ENCODE results near the gene CACNB4. TPM values are rescaled to one million over a fixed set of nuclear protein-coding genes. Genes with fewer than 3 reads are reported as not detected.

CACNB4 gene
- total and polyA plus RNA-seq, 2 of the 4 experiments (the other 2 are of a cell fraction): 0.12 to 0.36 TPM

DNA sequence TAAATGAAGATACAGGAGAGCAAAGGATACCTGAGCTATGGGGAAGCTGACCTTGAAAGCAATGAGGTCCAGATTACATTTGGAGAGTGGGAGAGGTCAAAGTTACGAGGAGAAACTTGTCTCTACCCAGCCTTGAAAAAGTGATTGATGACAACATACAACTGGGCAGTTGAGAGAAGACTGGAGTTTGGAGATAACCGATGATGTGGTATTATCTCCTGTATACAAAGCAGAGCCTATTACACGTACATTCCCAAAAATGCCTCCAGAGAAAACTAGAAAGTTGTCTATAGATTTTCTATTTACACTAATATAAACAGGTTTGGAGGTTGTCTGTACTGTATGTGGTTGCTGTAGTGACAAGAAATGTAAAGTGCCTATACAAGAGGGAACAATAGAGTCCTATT, 299.0 kb downstream of the CACNB4 start:
- H4K20me1 ChIP-seq (ENCODE audit: insufficient read depth, low read length): no peaks in the 10 kb centered on the region; the same call in 1 of the 2 replicates
- H3K14ac ChIP-seq (replicated peaks; ENCODE audit: low read depth, low read length): no peak overlapping the region
- H3K9me3 ChIP-seq (ENCODE audit: control insufficient read depth, insufficient read depth, low read length): no peaks in the 10 kb centered on the region
- no peaks in the 10 kb centered on the region for H3K4me1 ChIP-seq (ENCODE audit: control insufficient read depth, insufficient read depth, low read length)
- no peak overlapping the region for H3K23ac ChIP-seq (ENCODE audit: low read depth, low read length)
- H3K27me3 ChIP-seq (ENCODE audit: control insufficient read depth, insufficient read depth, low read length): no peaks in the 10 kb centered on the region
- no peak overlapping the region for H2BK120ac ChIP-seq (ENCODE audit: low read depth, low read length)
- H3K36me3 ChIP-seq (ENCODE audit: control insufficient read depth, insufficient read depth, low read length): peaks cover 2% of the 10 kb centered on the region; the same call in 1 of the 2 replicates
- ChIA-PET CTCF (no interaction called here), POLR2A (ENCODE audit: unreplicated experiment) (no interaction called here)
- no peak overlapping the region for H3K4me2 ChIP-seq (ENCODE audit: low read depth, low read length)
- no peak overlapping the region for H2BK5ac ChIP-seq (ENCODE audit: low read depth, low read length, poor library complexity, severe bottlenecking)
- no peak overlapping the region for H3K56ac ChIP-seq (ENCODE audit: extremely low read depth, insufficient read depth, low read length)
- H3K79me1 ChIP-seq (ENCODE audit: low read depth in 1 of 2, low read length in 2 of 2): no peaks in the 10 kb centered on the region; a peak in 2 of 4 replicates
- H3K4me3 ChIP-seq (ENCODE audit: insufficient read depth, low read depth, low read length): no peak overlapping the region
- no peak overlapping the region for H2AK9ac ChIP-seq (replicated peaks; ENCODE audit: low read depth, low read length, poor library complexity)
- H3K9me1 ChIP-seq (ENCODE audit: insufficient read depth, low read length): no peaks in the 10 kb centered on the region; the same call in 1 of the 2 replicates
- H2BK15ac ChIP-seq (ENCODE audit: low read depth, low read length): no peak overlapping the region
- no peak overlapping the region for H4K8ac ChIP-seq (ENCODE audit: low read depth in 2 of 2, low read length in 2 of 2)
- WGBS, 2 experiments (ENCODE audit: extremely low coverage in 2 of 2, insufficient read length in 1 of 2): no CpG with 5 or more reads among the region's 3 CpGs
- no peak overlapping the region for H2AK5ac ChIP-seq (ENCODE audit: low read depth, low read length)
- in situ Hi-C loops (cut with MboI; ENCODE audit: low sequenced_read_pairs) (no loop called here), intact Hi-C loops (cut with micrococcal nuclease) (no loop called here), dilution Hi-C loops (cut with HindIII; ENCODE audit: low sequenced_read_pairs, unreplicated experiment) (no loop called here)
- DNase-seq (no peak), ATAC-seq (ENCODE audit: low read depth) (no peak)
- H2AFZ ChIP-seq (replicated peaks; ENCODE audit: low read length, poor library complexity): no peak overlapping the region
- H3K9ac ChIP-seq (ENCODE audit: low read depth, low read length): no peak overlapping the region
- no peak overlapping the region for H4K91ac ChIP-seq (ENCODE audit: insufficient read depth, low read depth, low read length)
- no peak overlapping the region for H3K27ac ChIP-seq (ENCODE audit: insufficient read depth, low read length)
- H3K18ac ChIP-seq (ENCODE audit: low read depth, low read length): no peak overlapping the region
- TF ChIP-seq BHLHE40 (IDR thresholded peaks at IDR 0.05; ENCODE audit: low read depth, low read length) (no peak), MAZ (IDR thresholded peaks at IDR 0.05; ENCODE audit: borderline replicate concordance, low read depth, low read length) (no peak), RFX5 (IDR thresholded peaks at IDR 0.05; ENCODE audit: low read depth, low read length) (no peak), NFE2L2 (IDR thresholded peaks at IDR 0.05; ENCODE audit: low read depth, low read length) (no peak), POLR2A (IDR thresholded peaks at IDR 0.05; ENCODE audit: low read depth, low read length) (no peak), MAFK (IDR thresholded peaks at IDR 0.05; ENCODE audit: low read depth, low read length) (no peak), SMC3 (IDR thresholded peaks at IDR 0.05; ENCODE audit: low read depth, low read length) (no peak), FOS (IDR thresholded peaks at IDR 0.05; ENCODE audit: low read depth, low read length) (no peak), CHD1 (IDR thresholded peaks at IDR 0.05; ENCODE audit: low read depth, low read length) (no peak), RAD21 (IDR thresholded peaks at IDR 0.05; ENCODE audit: low read length) (no peak)
- TF ChIP-seq, protein P1, sequence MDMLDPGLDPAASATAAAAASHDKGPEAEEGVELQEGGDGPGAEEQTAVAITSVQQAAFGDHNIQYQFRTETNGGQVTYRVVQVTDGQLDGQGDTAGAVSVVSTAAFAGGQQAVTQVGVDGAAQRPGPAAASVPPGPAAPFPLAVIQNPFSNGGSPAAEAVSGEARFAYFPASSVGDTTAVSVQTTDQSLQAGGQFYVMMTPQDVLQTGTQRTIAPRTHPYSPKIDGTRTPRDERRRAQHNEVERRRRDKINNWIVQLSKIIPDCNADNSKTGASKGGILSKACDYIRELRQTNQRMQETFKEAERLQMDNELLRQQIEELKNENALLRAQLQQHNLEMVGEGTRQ (IDR thresholded peaks at IDR 0.05; ENCODE audit: low read depth, low read length): no peak
- TF ChIP-seq, protein P2, sequence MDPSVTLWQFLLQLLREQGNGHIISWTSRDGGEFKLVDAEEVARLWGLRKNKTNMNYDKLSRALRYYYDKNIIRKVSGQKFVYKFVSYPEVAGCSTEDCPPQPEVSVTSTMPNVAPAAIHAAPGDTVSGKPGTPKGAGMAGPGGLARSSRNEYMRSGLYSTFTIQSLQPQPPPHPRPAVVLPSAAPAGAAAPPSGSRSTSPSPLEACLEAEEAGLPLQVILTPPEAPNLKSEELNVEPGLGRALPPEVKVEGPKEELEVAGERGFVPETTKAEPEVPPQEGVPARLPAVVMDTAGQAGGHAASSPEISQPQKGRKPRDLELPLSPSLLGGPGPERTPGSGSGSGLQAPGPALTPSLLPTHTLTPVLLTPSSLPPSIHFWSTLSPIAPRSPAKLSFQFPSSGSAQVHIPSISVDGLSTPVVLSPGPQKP (IDR thresholded peaks at IDR 0.05; ENCODE audit: borderline replicate concordance, low read depth, low read length): no peak
- TF ChIP-seq, protein P3, sequence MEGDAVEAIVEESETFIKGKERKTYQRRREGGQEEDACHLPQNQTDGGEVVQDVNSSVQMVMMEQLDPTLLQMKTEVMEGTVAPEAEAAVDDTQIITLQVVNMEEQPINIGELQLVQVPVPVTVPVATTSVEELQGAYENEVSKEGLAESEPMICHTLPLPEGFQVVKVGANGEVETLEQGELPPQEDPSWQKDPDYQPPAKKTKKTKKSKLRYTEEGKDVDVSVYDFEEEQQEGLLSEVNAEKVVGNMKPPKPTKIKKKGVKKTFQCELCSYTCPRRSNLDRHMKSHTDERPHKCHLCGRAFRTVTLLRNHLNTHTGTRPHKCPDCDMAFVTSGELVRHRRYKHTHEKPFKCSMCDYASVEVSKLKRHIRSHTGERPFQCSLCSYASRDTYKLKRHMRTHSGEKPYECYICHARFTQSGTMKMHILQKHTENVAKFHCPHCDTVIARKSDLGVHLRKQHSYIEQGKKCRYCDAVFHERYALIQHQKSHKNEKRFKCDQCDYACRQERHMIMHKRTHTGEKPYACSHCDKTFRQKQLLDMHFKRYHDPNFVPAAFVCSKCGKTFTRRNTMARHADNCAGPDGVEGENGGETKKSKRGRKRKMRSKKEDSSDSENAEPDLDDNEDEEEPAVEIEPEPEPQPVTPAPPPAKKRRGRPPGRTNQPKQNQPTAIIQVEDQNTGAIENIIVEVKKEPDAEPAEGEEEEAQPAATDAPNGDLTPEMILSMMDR (conservative IDR thresholded peaks at IDR 0.05; ENCODE audit: low read depth, low read length): no peak
- no peak overlapping the region for H3K4ac ChIP-seq (ENCODE audit: low read depth, low read length)
- BruUV-seq (replicated peaks): no TSS peak
- no peak overlapping the region for H2BK20ac ChIP-seq (ENCODE audit: low read depth, low read length)
- no peak overlapping the region for H4K5ac ChIP-seq (ENCODE audit: low read depth, low read length)
